Measurements from ENCODE around the gene KLHL29. TPM values are rescaled to one million over a fixed set of nuclear protein-coding genes. Genes with fewer than 3 reads are reported as not detected.

Gene KLHL29
- total RNA-seq, 1 experiment from 2014 or later: 16.7 TPM

DNA sequence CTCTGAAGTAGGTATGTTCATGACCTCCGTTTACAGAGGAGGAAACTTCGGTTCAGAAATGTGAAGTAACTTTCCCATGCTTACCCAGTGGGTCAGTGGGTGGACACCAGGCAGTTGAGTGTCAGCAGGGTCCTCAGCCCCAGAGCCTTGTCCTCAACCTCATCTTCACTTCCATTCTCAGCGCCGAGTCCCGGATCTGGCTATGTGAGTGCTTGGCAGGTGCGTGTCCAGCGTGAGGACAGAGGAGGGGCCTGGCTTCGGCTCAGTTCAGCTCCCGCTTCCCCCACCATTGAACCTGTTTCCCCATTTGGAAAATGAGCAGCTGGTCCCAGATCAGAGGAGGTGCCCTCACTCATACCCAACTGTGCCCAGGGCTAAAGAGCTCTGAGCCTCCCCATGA is 274.3 kb downstream of the KLHL29 start:
- TF ChIP-seq FOSL1 (IDR thresholded peaks at IDR 0.05; ENCODE audit: low read depth) (no peak), RAD21 (IDR thresholded peaks at IDR 0.05; ENCODE audit: low read depth) (no peak), REST (IDR thresholded peaks at IDR 0.05; ENCODE audit: low read depth) (no peak), CTCF (IDR thresholded peaks at IDR 0.05 in 2 of 3, conservative IDR thresholded peaks at IDR 0.05 in 1 of 3; ENCODE audit: borderline replicate concordance in 1 of 3, insufficient read depth in 1 of 3, low read depth in 2 of 3, low read length in 2 of 3) (no peak), JUND (IDR thresholded peaks at IDR 0.05) (no peak), ZNF274 (IDR thresholded peaks at IDR 0.05; ENCODE audit: low read depth, low read length) (no peak), TCF7L2 (IDR thresholded peaks at IDR 0.05; ENCODE audit: borderline replicate concordance, extremely low read depth, insufficient read depth, insufficient read length) (no peak), SIN3A (IDR thresholded peaks at IDR 0.05; ENCODE audit: low read depth) (no peak), EGR1 (IDR thresholded peaks at IDR 0.05; ENCODE audit: low read depth) (no peak), POLR2A (IDR thresholded peaks at IDR 0.05; ENCODE audit: borderline replicate concordance, extremely low read depth, insufficient read depth, insufficient read length) (no peak), SP1 (IDR thresholded peaks at IDR 0.05; ENCODE audit: low read depth) (no peak), ZBTB33 (IDR thresholded peaks at IDR 0.05; ENCODE audit: extremely low read depth, insufficient replicate concordance, low read length) (no peak), SRF (IDR thresholded peaks at IDR 0.05; ENCODE audit: low read depth) (no peak), EZH2phosphoT487 (IDR thresholded peaks at IDR 0.05; ENCODE audit: borderline replicate concordance) (no peak), CEBPB (IDR thresholded peaks at IDR 0.05; ENCODE audit: low read depth) (no peak), YY1 (IDR thresholded peaks at IDR 0.05; ENCODE audit: extremely low read depth, insufficient replicate concordance, low read depth, low read length) (no peak)
- TF ChIP-seq, protein P1, sequence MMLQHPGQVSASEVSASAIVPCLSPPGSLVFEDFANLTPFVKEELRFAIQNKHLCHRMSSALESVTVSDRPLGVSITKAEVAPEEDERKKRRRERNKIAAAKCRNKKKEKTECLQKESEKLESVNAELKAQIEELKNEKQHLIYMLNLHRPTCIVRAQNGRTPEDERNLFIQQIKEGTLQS (IDR thresholded peaks at IDR 0.05): no peak
- no peaks in the 10 kb centered on the region for H3K9me2 ChIP-seq (ENCODE audit: insufficient read depth)
- no TSS peak for BruUV-seq (replicated peaks)
- ChIA-PET RAD21 (ENCODE audit: low non-redundant PET in 1 of 2, low total read pairs in 2 of 2, uncharacterized antibody in 2 of 2, unreplicated experiment in 2 of 2) (no interaction called here), CTCF (no interaction called here), POLR2A (no interaction called here)
- intact Hi-C loops (cut with micrococcal nuclease): no loop called here
- no peak overlapping the region for H3K4me3 ChIP-seq (replicated peaks in 1 of 2; ENCODE audit: low read depth in 1 of 2, low read length in 2 of 2)
- H2AFZ ChIP-seq (ENCODE audit: low read depth, low read length, poor library complexity, severe bottlenecking): no peak overlapping the region
- ATAC-seq (no peak), DNase-seq (ENCODE audit: low read depth, low spot score) (no peak)
- no peak overlapping the region for H3K4me2 ChIP-seq (ENCODE audit: low read length)
- no peaks in the 10 kb centered on the region for H3K79me2 ChIP-seq (ENCODE audit: insufficient read depth, low read length)
- H3K9me3 ChIP-seq (ENCODE audit: control insufficient read depth in 1 of 2, insufficient read depth in 1 of 2, low read depth in 1 of 2, low read length in 2 of 2): no peaks in the 10 kb centered on the region
- no peaks in the 10 kb centered on the region for H3K4me1 ChIP-seq (ENCODE audit: control insufficient read depth in 1 of 2, insufficient read depth in 2 of 2, low read length in 2 of 2)
- no peaks in the 10 kb centered on the region for H4K20me1 ChIP-seq (ENCODE audit: insufficient read depth)
- no peak overlapping the region for H3K27ac ChIP-seq (ENCODE audit: low read depth, low read length)
- no peak overlapping the region for H3K9ac ChIP-seq (ENCODE audit: low read length)
- no peaks in the 10 kb centered on the region for H3K36me3 ChIP-seq (ENCODE audit: control insufficient read depth in 1 of 2, insufficient read depth in 2 of 2, low read length in 2 of 2)
- no peaks in the 10 kb centered on the region for H3K27me3 ChIP-seq (ENCODE audit: insufficient read depth, low read length)
